OCI-LY7 (cell line): ENCODE results near the gene CXCL1. TPM values are rescaled to one million over a fixed set of nuclear protein-coding genes. Genes with fewer than 3 reads are reported as not detected.

ENCODE experiments used
- BruUV-seq: library from RNA; stranded (reverse); fragments of 400-500 nt; replicated peaks from 2 replicates; lab custom pipeline; 2021; lab: Mats Ljungman, UMichigan
- CTCF ChIA-PET: fragments of 300-600 bp; sonication (Branson Sonifier 250); formaldehyde crosslinking; loops from one replicate; lab custom pipeline; 2022; ENCODE audit warnings: antibody characterized with exemption; ENCODE audit not compliant: unreplicated experiment; lab: Charles Lee
- POLR2A ChIA-PET: fragments of 300-600 bp; sonication (Branson Sonifier 250); formaldehyde crosslinking; loops from one replicate; lab custom pipeline; 2022; ENCODE audit warnings: antibody characterized with exemption; lab: Charles Lee
- DNase-seq: peaks from one replicate; pipeline ENCODE4 v3.0.0-alpha.2; 2015; ENCODE audit warnings: low spot score
- H2AFZ ChIP-seq: fragments of 200-600 bp; sonication (generic), shearing (Covaris generic); 2 replicates; pipeline ENCODE4 v1.6.1; 2014; ENCODE audit warnings: mild to moderate bottlenecking, antibody characterized with exemption, low read length, moderate library complexity
- H3K27ac ChIP-seq: fragments of 200-600 bp; sonication (generic); 2 replicates; pipeline ENCODE4 v1.5.1; 2014; ENCODE audit warnings: mixed run types, low read depth, mild to moderate bottlenecking, moderate library complexity, low read length, inconsistent platforms; ENCODE audit not compliant: poor library complexity, severe bottlenecking
- H3K36me3 ChIP-seq: fragments of 200-600 bp; sonication (generic); 2 replicates; pipeline ENCODE4 v1.6.1; 2014; ENCODE audit warnings: mild to moderate bottlenecking, antibody characterized with exemption, low read length, moderate library complexity, mixed read lengths; ENCODE audit not compliant: insufficient read depth
- H3K4me1 ChIP-seq: fragments of 200-600 bp; sonication (generic); 2 replicates; pipeline ENCODE4 v1.5.1; 2014; ENCODE audit warnings: mild to moderate bottlenecking, low read length; ENCODE audit not compliant: insufficient read depth, poor library complexity, severe bottlenecking
- H3K4me2 ChIP-seq: fragments of 200-600 bp; sonication (generic); 2 replicates; pipeline ENCODE4 v1.6.1; 2014; ENCODE audit warnings: mild to moderate bottlenecking, low read length
- H3K4me3 ChIP-seq: fragments of 200-600 bp; sonication (generic); 2 replicates; pipeline ENCODE4 v1.5.1; 2014; ENCODE audit warnings: mild to moderate bottlenecking, low read depth, low read length; ENCODE audit not compliant: poor library complexity, severe bottlenecking
- H3K79me2 ChIP-seq: fragments of 200-600 bp; sonication (generic); 2 replicates; pipeline ENCODE4 v1.6.1; 2016; ENCODE audit warnings: low read depth, mild to moderate bottlenecking, low read length, moderate library complexity, mixed read lengths; ENCODE audit not compliant: insufficient read depth
- H3K9me2 ChIP-seq: fragments of 200-600 bp; sonication (generic); 2 replicates; pipeline ENCODE4 v1.6.1; 2016; ENCODE audit warnings: mild to moderate bottlenecking, low read length, mixed read lengths; ENCODE audit not compliant: insufficient read depth
- H3K9me3 ChIP-seq: fragments of 200-600 bp; sonication (generic); 2 replicates; pipeline ENCODE4 v1.6.1; 2014; ENCODE audit warnings: mild to moderate bottlenecking, mixed run types, low read length, mixed read lengths
- H4K20me1 ChIP-seq: fragments of 200-600 bp; sonication (generic); 2 replicates; pipeline ENCODE4 v1.6.1; 2014; ENCODE audit warnings: mild to moderate bottlenecking, antibody characterized with exemption, low read length, moderate library complexity, mixed read lengths; ENCODE audit not compliant: insufficient read depth
- CTCF ChIP-seq: fragments of 200-600 bp; sonication (generic); conservative IDR thresholded peaks from 2 replicates; pipeline ENCODE4 v1.5.1; 2014; ENCODE audit warnings: mild to moderate bottlenecking, antibody characterized with exemption, low read length, moderate library complexity, mixed read lengths
- EZH2phosphoT487 ChIP-seq: fragments of 200-600 bp; sonication (generic); IDR thresholded peaks from 2 replicates; pipeline ENCODE4 v1.6.1; 2018; ENCODE audit warnings: low read depth, borderline replicate concordance, mild to moderate bottlenecking, mixed run types, antibody characterized with exemption, low read length, moderate library complexity, mixed read lengths
- intact Hi-C: fragments of 100-400 bp; cut with micrococcal nuclease; formaldehyde crosslinking; loops from one replicate; pipeline ENCODE4 v1.10.0; 2022; ENCODE audit not compliant: unreplicated experiment
- total RNA-seq, 2 experiments: library from RNA; depleted of rRNA in 1 of 2; stranded (reverse); fragments of >200 nt in 1 of 2; shearing (Covaris generic) in 1 of 2; gene quantifications; 2 replicates each; pipeline ENCODE4 v1.2.3, GENCODE V29; 2014 to 2022

The CXCL1 gene
- total RNA-seq, 2 experiments from 2014 or later = not detected

GRCh38 chr4:73860181-73860580, 9.0 kb upstream of the CXCL1 start:
- H3K4me3 ChIP-seq = no peak overlapping the region
- no peak for DNase-seq
- no peaks in the 10 kb centered on the region for H3K36me3 ChIP-seq
- no peaks in the 10 kb centered on the region for H3K79me2 ChIP-seq
- BruUV-seq = no TSS peak
- no peaks in the 10 kb centered on the region for H3K4me1 ChIP-seq
- ChIA-PET POLR2A (interaction anchor here (1.3 kb wide), 1 partner anchor 12 kb away, joined by 3 read pairs; no protein-coding TSS in a partner anchor), CTCF (no interaction called here)
- intact Hi-C loops = no loop called here
- no peak overlapping the region for H2AFZ ChIP-seq
- no peaks in the 10 kb centered on the region for H4K20me1 ChIP-seq
- TF ChIP-seq CTCF (no peak), EZH2phosphoT487 (no peak)
- H3K4me2 ChIP-seq = no peak overlapping the region
- H3K27ac ChIP-seq = no peak overlapping the region
- H3K9me2 ChIP-seq = no peaks in the 10 kb centered on the region
- no peaks in the 10 kb centered on the region for H3K9me3 ChIP-seq

- Histone ChIP-seq H3K79me2 (no peaks in the 10 kb centered on the region), H4K20me1 (no peaks in the 10 kb centered on the region), H3K36me3 (no peaks in the 10 kb centered on the region), H3K4me3 (no peak overlapping the region), H2AFZ (no peak overlapping the region), H3K27ac (no peak overlapping the region), H3K9me3 (no peaks in the 10 kb centered on the region), H3K4me2 (no peak overlapping the region), H3K9me2 (no peaks in the 10 kb centered on the region), H3K4me1 (no peaks in the 10 kb centered on the region)
- intact Hi-C loops = no loop called here
- TF ChIP-seq CTCF (no peak), EZH2phosphoT487 (no peak)
- ChIA-PET POLR2A (interaction anchor here (0.6 to 1.3 kb wide), 2 partner anchors 12 to 505 kb away, joined by 3 read pairs; no protein-coding TSS in a partner anchor), CTCF (no interaction called here)
- BruUV-seq = no TSS peak
- DNase-seq = no peak
Measured at GRCh38 chr4:73860917-73861316, 8.3 kb upstream of the CXCL1 start.

- Histone ChIP-seq H3K27ac (no peak overlapping the region), H3K9me2 (no peaks in the 10 kb centered on the region), H2AFZ (no peak overlapping the region), H3K9me3 (no peaks in the 10 kb centered on the region), H4K20me1 (no peaks in the 10 kb centered on the region), H3K4me2 (no peak overlapping the region), H3K36me3 (no peaks in the 10 kb centered on the region), H3K4me1 (no peaks in the 10 kb centered on the region), H3K79me2 (no peaks in the 10 kb centered on the region), H3K4me3 (no peak overlapping the region)
- intact Hi-C loops = no loop called here
- ChIA-PET CTCF (no interaction called here), POLR2A (interaction anchor here (1.4 kb wide), 1 partner anchor 12 kb away, joined by 3 read pairs; no protein-coding TSS in a partner anchor)
- no peak for DNase-seq
- TF ChIP-seq EZH2phosphoT487 = no peak
- no peak for TF ChIP-seq CTCF
- no TSS peak for BruUV-seq
Measured at GRCh38 chr4:73862322-73862721, 6.9 kb upstream of the CXCL1 start.
